OCI-LY3 (cell line): ENCODE results near the gene GUCY1A1.

ENCODE experiments used
- H2AFZ ChIP-seq: fragments of 200-600, 300-600 bp; shearing (Covaris generic); 2 replicates; pipeline ENCODE4 v1.6.0; 2014; ENCODE audit warnings: antibody characterized with exemption, low read depth, low read length
- H3K27ac ChIP-seq: fragments of 200-600, 300-600 bp; sonication (generic); 2 replicates; pipeline ENCODE4 v1.5.1; 2014; ENCODE audit warnings: mild to moderate bottlenecking, low read length, moderate library complexity, mixed read lengths
- H3K27me3 ChIP-seq: fragments of 200-600, 300-600 bp; sonication (generic); 2 replicates; pipeline ENCODE4 v1.6.1; 2014; ENCODE audit warnings: low read depth, low read length, mixed read lengths
- H3K36me3 ChIP-seq: fragments of 200-600, 300-600 bp; sonication (generic); replicated peaks from 2 replicates; pipeline ENCODE3; 2014; ENCODE audit warnings: low read depth, low read length, mixed read lengths
- H3K4me1 ChIP-seq: fragments of 300-600, 200-600 bp; sonication (generic); 2 replicates; pipeline ENCODE4 v1.6.1; 2014; ENCODE audit warnings: low read length, mixed read lengths
- H3K4me2 ChIP-seq: fragments of 200-600, 300-600 bp; sonication (generic); 2 replicates; pipeline ENCODE4 v1.6.1; 2014; ENCODE audit warnings: low read length, mixed read lengths
- H3K4me3 ChIP-seq: fragments of 300-600, 200-600 bp; sonication (generic); 2 replicates; pipeline ENCODE4 v1.5.1; 2014; ENCODE audit warnings: antibody characterized with exemption, mild to moderate bottlenecking, low read length, moderate library complexity
- H3K79me2 ChIP-seq: fragments of 300-600, 200-600 bp; shearing (Covaris generic); 2 replicates; pipeline ENCODE4 v1.6.1; 2014; ENCODE audit warnings: mild to moderate bottlenecking, low read length, mixed read lengths
- H3K9ac ChIP-seq: fragments of 300-600, 200-600 bp; shearing (Covaris generic); 2 replicates; pipeline ENCODE4 v1.6.0; 2014; ENCODE audit warnings: mild to moderate bottlenecking, low read length, moderate library complexity
- H3K9me3 ChIP-seq: fragments of 200-600, 300-600 bp; shearing (Covaris generic); 2 replicates; pipeline ENCODE4 v1.6.1; 2014; ENCODE audit warnings: low read length, mixed read lengths; ENCODE audit not compliant: insufficient read depth
- H4K20me1 ChIP-seq: fragments of 200-600, 300-600 bp; sonication (generic); 2 replicates; pipeline ENCODE4 v1.6.1; 2016; ENCODE audit warnings: low read length, mixed read lengths; ENCODE audit not compliant: insufficient read depth
- CTCF ChIP-seq: fragments of 200-600, 300-600 bp; sonication (generic); IDR thresholded peaks from 2 replicates; pipeline ENCODE4 v1.5.1; 2014; ENCODE audit warnings: antibody characterized with exemption, low read length, low read depth
- EZH2phosphoT487 ChIP-seq: fragments of 200-600 bp; shearing (Covaris generic); IDR thresholded peaks from 2 replicates; pipeline ENCODE4 v1.6.1; 2018; ENCODE audit warnings: antibody characterized with exemption, mixed run types, low read depth

The GUCY1A1 gene

DNA sequence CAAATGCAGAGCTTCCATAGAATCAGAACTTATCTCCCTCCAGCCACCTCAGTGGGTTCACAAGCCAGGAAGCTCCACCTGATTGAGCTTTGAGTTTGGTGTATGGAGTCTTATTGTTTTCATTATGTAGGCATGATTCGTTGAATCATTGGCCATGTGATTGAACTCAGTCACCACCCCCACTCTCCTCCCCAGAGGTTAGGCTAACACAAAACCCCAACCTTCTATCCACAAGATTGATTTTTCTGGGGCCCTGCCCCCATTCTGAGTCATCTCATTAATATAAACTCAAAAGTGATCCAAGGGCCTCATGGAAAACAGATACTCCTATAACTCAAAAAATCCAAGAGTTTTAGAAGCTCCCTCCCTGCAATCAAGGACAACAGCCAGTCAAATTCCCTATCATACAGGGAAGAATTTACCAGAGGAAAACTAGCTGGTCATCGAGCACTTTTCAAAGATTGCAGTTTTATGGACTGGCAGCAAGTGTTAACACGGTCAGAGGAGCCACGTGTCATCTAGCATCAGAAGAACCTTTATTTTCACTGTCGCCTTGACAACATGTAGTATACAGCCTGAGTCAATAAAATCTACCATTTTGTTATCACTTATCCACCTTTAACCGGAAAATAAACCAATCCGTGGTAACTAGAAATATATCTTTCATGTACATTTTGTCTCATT is 56.3 kb downstream of the GUCY1A1 start:
- Histone ChIP-seq H3K27me3 (no peaks in the 10 kb centered on the region), H3K79me2 (no peaks in the 10 kb centered on the region), H3K9me3 (no peaks in the 10 kb centered on the region), H3K36me3 (no peaks in the 10 kb centered on the region), H4K20me1 (no peaks in the 10 kb centered on the region), H3K9ac (no peak overlapping the region), H3K4me2 (no peak overlapping the region), H3K4me3 (no peak overlapping the region), H3K4me1 (no peaks in the 10 kb centered on the region), H2AFZ (no peak overlapping the region), H3K27ac (no peak overlapping the region)
- TF ChIP-seq CTCF (no peak), EZH2phosphoT487 (no peak)

DNA sequence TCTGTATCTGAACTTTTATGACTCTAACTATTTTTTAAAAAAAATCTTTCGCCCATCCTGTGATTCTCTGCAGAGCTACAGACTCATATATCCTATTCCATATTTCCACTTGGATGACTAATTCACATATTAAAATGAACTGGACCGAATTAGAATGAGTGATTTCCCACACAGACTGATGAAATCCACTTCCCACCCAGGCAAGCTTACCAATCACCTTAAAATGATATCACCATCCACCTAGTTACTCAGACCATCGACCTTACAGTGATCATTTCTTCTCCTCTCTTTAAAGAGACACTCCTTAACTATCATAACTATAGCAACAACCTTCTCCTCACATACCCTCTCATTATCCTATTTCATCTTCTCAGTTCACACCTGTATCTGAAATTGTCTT is 58.1 kb downstream of the GUCY1A1 start:
- Histone ChIP-seq H3K4me1 (no peaks in the 10 kb centered on the region), H3K27me3 (no peaks in the 10 kb centered on the region), H3K9me3 (no peaks in the 10 kb centered on the region), H3K79me2 (no peaks in the 10 kb centered on the region), H3K36me3 (no peaks in the 10 kb centered on the region), H3K9ac (no peak overlapping the region), H4K20me1 (no peaks in the 10 kb centered on the region), H3K4me3 (no peak overlapping the region), H2AFZ (no peak overlapping the region), H3K4me2 (no peak overlapping the region), H3K27ac (no peak overlapping the region)
- TF ChIP-seq CTCF (no peak), EZH2phosphoT487 (no peak)

DNA sequence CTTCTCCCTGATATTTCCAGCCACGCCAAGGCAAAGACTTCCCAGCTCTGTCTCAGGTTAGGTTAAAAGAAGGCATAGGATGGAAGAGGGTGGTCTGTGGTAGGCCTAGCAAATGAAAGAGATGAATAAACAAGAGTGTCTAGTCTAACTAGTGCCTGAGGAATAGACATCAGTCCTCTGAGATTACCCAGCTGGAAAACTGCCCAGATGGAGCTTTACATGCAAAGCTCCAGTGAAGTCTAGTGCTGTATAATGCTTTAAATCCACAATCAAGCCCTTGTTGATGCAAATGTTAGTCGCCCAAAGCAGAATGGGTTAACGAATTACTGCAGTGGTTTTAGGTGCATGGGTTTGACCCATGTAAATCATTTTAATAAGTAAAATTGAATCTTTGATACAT is 67.4 kb downstream of the GUCY1A1 start:
- Histone ChIP-seq H3K27me3 (no peaks in the 10 kb centered on the region), H3K9me3 (no peaks in the 10 kb centered on the region), H3K4me1 (no peaks in the 10 kb centered on the region), H3K79me2 (no peaks in the 10 kb centered on the region), H3K4me3 (no peak overlapping the region), H3K36me3 (no peaks in the 10 kb centered on the region), H2AFZ (no peak overlapping the region), H3K9ac (no peak overlapping the region), H3K4me2 (no peak overlapping the region), H3K27ac (no peak overlapping the region), H4K20me1 (no peaks in the 10 kb centered on the region)
- TF ChIP-seq EZH2phosphoT487 = no peak
- TF ChIP-seq CTCF = no peak

DNA sequence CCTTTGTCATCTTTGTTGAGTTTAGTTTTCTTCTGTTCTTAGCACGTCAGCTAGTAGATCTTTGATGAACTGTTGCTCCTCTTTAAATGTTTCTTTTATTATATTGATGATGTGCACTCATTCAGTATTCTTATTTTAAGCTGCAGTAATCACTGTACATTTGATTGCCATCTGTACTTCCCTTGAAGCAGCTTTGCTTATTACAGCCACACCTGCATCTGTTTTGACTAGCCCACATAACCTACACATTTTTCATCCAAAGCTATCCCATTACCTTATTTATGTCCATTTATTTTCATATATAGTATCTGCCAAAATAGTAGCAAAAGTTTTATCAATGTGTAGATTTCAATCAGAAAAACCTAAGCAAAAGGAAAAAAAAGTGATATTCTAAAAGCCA is 68.3 kb downstream of the GUCY1A1 start:
- H3K79me2 ChIP-seq = no peaks in the 10 kb centered on the region
- no peaks in the 10 kb centered on the region for H3K36me3 ChIP-seq
- no peaks in the 10 kb centered on the region for H3K4me1 ChIP-seq
- no peaks in the 10 kb centered on the region for H3K27me3 ChIP-seq
- H3K9ac ChIP-seq = no peak overlapping the region
- H3K9me3 ChIP-seq = no peaks in the 10 kb centered on the region
- no peak overlapping the region for H2AFZ ChIP-seq
- no peaks in the 10 kb centered on the region for H4K20me1 ChIP-seq
- no peak overlapping the region for H3K4me2 ChIP-seq
- TF ChIP-seq EZH2phosphoT487 (no peak), CTCF (no peak)
- H3K27ac ChIP-seq = no peak overlapping the region
- no peak overlapping the region for H3K4me3 ChIP-seq
